ENCODE results near the gene GATD1.

The GATD1 gene

GRCh38 chr11:747158-748006 lies 29.9 kb downstream of the GATD1 start, which contains the start of gene TALDO1 (continued):
- TF ChIP-seq REST (tag by site-specific recombination; IDR thresholded peaks at IDR 0.05) (no peak), ZNF324 (tag by site-specific recombination; IDR thresholded peaks at IDR 0.05) (0 out of 2 replicates have a peak, but pooled peaks have one; percentile 46)

- POLR2A ChIA-PET: interaction anchor here (0.7 to 1.9 kb wide), 12 partner anchors 11 to 539 kb away, joined by 3 to 12 read pairs (median 4); partner anchors contain the start of genes BET1L, CEND1, HRAS and PHRF1
- TF ChIP-seq ZBTB48 (tag by site-specific recombination; IDR thresholded peaks at IDR 0.05) (no peak; the same call in 1 of the 2 replicates), ZNF549 (tag by site-specific recombination; IDR thresholded peaks at IDR 0.05) (no peak), BCL11B (tag by site-specific recombination; IDR thresholded peaks at IDR 0.05; ENCODE audit: low read depth) (no peak), YY2 (tag by site-specific recombination; IDR thresholded peaks at IDR 0.05) (no peak), ZNF157 (tag by site-specific recombination; IDR thresholded peaks at IDR 0.05) (no peak), ZNF175 (tag by site-specific recombination; IDR thresholded peaks at IDR 0.05) (no peak), ZNF514 (tag by site-specific recombination; IDR thresholded peaks at IDR 0.05) (no peak), CTCF (tag by site-specific recombination; IDR thresholded peaks at IDR 0.05) (no peak), ZNF704 (tag by site-specific recombination; IDR thresholded peaks at IDR 0.05) (no peak), ZNF792 (tag by site-specific recombination; IDR thresholded peaks at IDR 0.05) (no peak), MYNN (tag by site-specific recombination; IDR thresholded peaks at IDR 0.05; ENCODE audit: borderline replicate concordance) (no peak), ZNF449 (tag by site-specific recombination; IDR thresholded peaks at IDR 0.05) (no peak), GLIS2 (tag by site-specific recombination; IDR thresholded peaks at IDR 0.05) (peak; percentile 75), ZBTB17 (tag by site-specific recombination; IDR thresholded peaks at IDR 0.05) (peak; percentile 58; the same call in 1 of the 2 replicates), GLIS1 (tag by site-specific recombination; IDR thresholded peaks at IDR 0.05) (peak; percentile 38; the same call in 1 of the 2 replicates), ZNF610 (tag by site-specific recombination; IDR thresholded peaks at IDR 0.05; ENCODE audit: borderline replicate concordance) (no peak), PRDM2 (tag by site-specific recombination; IDR thresholded peaks at IDR 0.05; ENCODE audit: borderline replicate concordance) (no peak)
These were observed 30.8 kb downstream of the GATD1 start for GRCh38 chr11:746289-747157.

More at GRCh38 chr11:746289-747157, 30.8 kb downstream of the GATD1 start:
- Histone ChIP-seq H3K4me1 (ENCODE audit: control insufficient read depth, insufficient read depth, low read length) (no peaks in the 10 kb centered on the region), H3K27ac (ENCODE audit: extremely low read depth, low read depth, low read length) (peak overlapping the region; percentile 43; the same call in 1 of the 2 replicates), H3K4me3 (ENCODE audit: low read depth, low read length) (peak overlapping the region; percentile 97), H3K9me3 (ENCODE audit: control insufficient read depth, insufficient read depth, low read depth, low read length) (no peaks in the 10 kb centered on the region), H3K36me3 (ENCODE audit: control insufficient read depth in 2 of 2, insufficient read depth in 1 of 2, low read length in 2 of 2) (peaks cover 0 to 8% of the 10 kb centered on the region in 2 experiments; a peak in 2 of 3 replicates)
- CTCF ChIA-PET: interaction anchor here (0.7 to 1.4 kb wide), 5 partner anchors 20 to 101 kb away, joined by 3 to 5 read pairs (median 3); no protein-coding TSS in a partner anchor

Measured in HEK293 (cell line).